Panc1 (cell line): ENCODE measurements around the gene TOMM70.

Experiments used
- POLR2AphosphoS5 ChIP-seq: IDR thresholded peaks from 2 replicates; pipeline ENCODE4 v1.6.1; 2012; ENCODE audit warnings: mild to moderate bottlenecking, low read depth, low read length, moderate library complexity
- SIN3A ChIP-seq: IDR thresholded peaks from 2 replicates; pipeline ENCODE4 v1.6.1; 2012; ENCODE audit warnings: low read depth, mild to moderate bottlenecking, low read length, moderate library complexity, borderline replicate concordance; ENCODE audit not compliant: insufficient read depth
- TF ChIP-seq, protein P1 (sequence below): fragments of 450-650 bp; IDR thresholded peaks from 2 replicates; pipeline ENCODE4 v1.5.1; 2017; ENCODE audit warnings: mild to moderate bottlenecking
- TF ChIP-seq, protein P2 (sequence below), 2 experiments: IDR thresholded peaks; 2 replicates each; pipeline ENCODE4 v1.6.1; 2011 to 2012; ENCODE audit warnings: low read depth in 2 of 2, control low read depth in 1 of 2, low read length in 1 of 2, mild to moderate bottlenecking in 1 of 2, moderate library complexity in 1 of 2; ENCODE audit not compliant: insufficient read depth in 1 of 2

GRCh38 chr3:100368441-100368840, 32.4 kb downstream of the TOMM70 start:
- TF ChIP-seq, protein P1, sequence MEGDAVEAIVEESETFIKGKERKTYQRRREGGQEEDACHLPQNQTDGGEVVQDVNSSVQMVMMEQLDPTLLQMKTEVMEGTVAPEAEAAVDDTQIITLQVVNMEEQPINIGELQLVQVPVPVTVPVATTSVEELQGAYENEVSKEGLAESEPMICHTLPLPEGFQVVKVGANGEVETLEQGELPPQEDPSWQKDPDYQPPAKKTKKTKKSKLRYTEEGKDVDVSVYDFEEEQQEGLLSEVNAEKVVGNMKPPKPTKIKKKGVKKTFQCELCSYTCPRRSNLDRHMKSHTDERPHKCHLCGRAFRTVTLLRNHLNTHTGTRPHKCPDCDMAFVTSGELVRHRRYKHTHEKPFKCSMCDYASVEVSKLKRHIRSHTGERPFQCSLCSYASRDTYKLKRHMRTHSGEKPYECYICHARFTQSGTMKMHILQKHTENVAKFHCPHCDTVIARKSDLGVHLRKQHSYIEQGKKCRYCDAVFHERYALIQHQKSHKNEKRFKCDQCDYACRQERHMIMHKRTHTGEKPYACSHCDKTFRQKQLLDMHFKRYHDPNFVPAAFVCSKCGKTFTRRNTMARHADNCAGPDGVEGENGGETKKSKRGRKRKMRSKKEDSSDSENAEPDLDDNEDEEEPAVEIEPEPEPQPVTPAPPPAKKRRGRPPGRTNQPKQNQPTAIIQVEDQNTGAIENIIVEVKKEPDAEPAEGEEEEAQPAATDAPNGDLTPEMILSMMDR: no peak
- no peak for TF ChIP-seq POLR2AphosphoS5
- TF ChIP-seq SIN3A: no peak
- TF ChIP-seq, protein P2, sequence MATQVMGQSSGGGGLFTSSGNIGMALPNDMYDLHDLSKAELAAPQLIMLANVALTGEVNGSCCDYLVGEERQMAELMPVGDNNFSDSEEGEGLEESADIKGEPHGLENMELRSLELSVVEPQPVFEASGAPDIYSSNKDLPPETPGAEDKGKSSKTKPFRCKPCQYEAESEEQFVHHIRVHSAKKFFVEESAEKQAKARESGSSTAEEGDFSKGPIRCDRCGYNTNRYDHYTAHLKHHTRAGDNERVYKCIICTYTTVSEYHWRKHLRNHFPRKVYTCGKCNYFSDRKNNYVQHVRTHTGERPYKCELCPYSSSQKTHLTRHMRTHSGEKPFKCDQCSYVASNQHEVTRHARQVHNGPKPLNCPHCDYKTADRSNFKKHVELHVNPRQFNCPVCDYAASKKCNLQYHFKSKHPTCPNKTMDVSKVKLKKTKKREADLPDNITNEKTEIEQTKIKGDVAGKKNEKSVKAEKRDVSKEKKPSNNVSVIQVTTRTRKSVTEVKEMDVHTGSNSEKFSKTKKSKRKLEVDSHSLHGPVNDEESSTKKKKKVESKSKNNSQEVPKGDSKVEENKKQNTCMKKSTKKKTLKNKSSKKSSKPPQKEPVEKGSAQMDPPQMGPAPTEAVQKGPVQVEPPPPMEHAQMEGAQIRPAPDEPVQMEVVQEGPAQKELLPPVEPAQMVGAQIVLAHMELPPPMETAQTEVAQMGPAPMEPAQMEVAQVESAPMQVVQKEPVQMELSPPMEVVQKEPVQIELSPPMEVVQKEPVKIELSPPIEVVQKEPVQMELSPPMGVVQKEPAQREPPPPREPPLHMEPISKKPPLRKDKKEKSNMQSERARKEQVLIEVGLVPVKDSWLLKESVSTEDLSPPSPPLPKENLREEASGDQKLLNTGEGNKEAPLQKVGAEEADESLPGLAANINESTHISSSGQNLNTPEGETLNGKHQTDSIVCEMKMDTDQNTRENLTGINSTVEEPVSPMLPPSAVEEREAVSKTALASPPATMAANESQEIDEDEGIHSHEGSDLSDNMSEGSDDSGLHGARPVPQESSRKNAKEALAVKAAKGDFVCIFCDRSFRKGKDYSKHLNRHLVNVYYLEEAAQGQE (IDR thresholded peaks at IDR 0.05; ENCODE audit: insufficient read depth in 1 of 2, low read depth in 2 of 2, low read length in 1 of 2): no peak
